Esophagus (tissue), 2 donors: ENCODE results near the gene OR2F1. TPM values are rescaled to one million over a fixed set of nuclear protein-coding genes. Genes with fewer than 3 reads are reported as not detected.
"Not testable (repeated sequence)": the region's sequence is repeated elsewhere in the genome, so short reads cannot be mapped to it uniquely, and the experiment has no call there.

Source experiments
- H3K27ac ChIP-seq, 2 donors: one replicate each; pipeline ENCODE4 v1.5.1; 2013; ENCODE audit warnings: low read depth in 2 of 2, mild to moderate bottlenecking in 2 of 2, inconsistent platforms in 1 of 2, low read length in 1 of 2, moderate library complexity in 1 of 2
- H3K27me3 ChIP-seq, 2 donors: one replicate each; pipeline ENCODE4 v1.6.1; 2013; ENCODE audit warnings: low read length in 2 of 2, control low read depth in 1 of 2, mild to moderate bottlenecking in 1 of 2; ENCODE audit not compliant: insufficient read depth in 2 of 2, control insufficient read depth in 1 of 2
- H3K36me3 ChIP-seq, 2 donors: one replicate each; pipeline ENCODE4 v1.6.1; 2013; ENCODE audit warnings: low read length in 1 of 2; ENCODE audit not compliant: control insufficient read depth in 2 of 2, insufficient read depth in 2 of 2
- H3K4me1 ChIP-seq, 2 donors: one replicate each; pipeline ENCODE4 v1.6.1; 2013; ENCODE audit warnings: low read length in 1 of 2; ENCODE audit not compliant: control insufficient read depth in 2 of 2, insufficient read depth in 2 of 2
- H3K4me3 ChIP-seq, 2 donors: one replicate each; pipeline ENCODE4 v1.5.1; 2013; ENCODE audit warnings: low read length in 2 of 2, mild to moderate bottlenecking in 2 of 2, low read depth in 1 of 2, moderate library complexity in 1 of 2
- H3K9me3 ChIP-seq, 2 donors: one replicate each; pipeline ENCODE4 v1.6.1; 2013; ENCODE audit warnings: mild to moderate bottlenecking in 2 of 2, low read depth in 1 of 2, low read length in 1 of 2, moderate library complexity in 1 of 2; ENCODE audit not compliant: control insufficient read depth in 2 of 2, insufficient read depth in 1 of 2
- WGBS, 2 donors: extraction: QIAGEN DNeasy Blood & Tissue Kit; methylation state at CpG; one replicate each; pipeline ENCODE4 v1.1.7; 2013; 5-methylcytosine and 5-hydroxymethylcytosine counted together
- polyA plus RNA-seq, 2 donors: library from polyadenylated mRNA; stranded (reverse); fragments of 200-250 nt; gene quantifications; one replicate each; pipeline ENCODE4 v1.2.3, GENCODE V29; 2013
- donor health status: healthy with polysubstance abuse.
- donor health status: Bipolar disorder and iron deficiency.

Gene OR2F1
- polyA plus RNA-seq, 2 donors: not detected

- Histone ChIP-seq H3K27me3 (no peaks in the 10 kb centered on the region), H3K27ac (no peak within 1 kb of the TSS), H3K36me3 (no peaks in the 10 kb centered on the region), H3K4me1 (no peaks in the 10 kb centered on the region), H3K4me3 (no peak within 1 kb of the TSS), H3K9me3 (no peaks in the 10 kb centered on the region)
- WGBS, 2 donors: 76 to 83% methylated on average over 4 of the region's 4 CpGs
Observed at GRCh38 chr7:144000020-144000419, 45.4 kb downstream of the OR2F1 start, which contains the start of gene OR6B1. TSS of gene OR6B1 (plus strand) at chr7:144000320. CDS start at chr7:144003997, 3,677 bp downstream.

GRCh38 chr7:144001543-144001942 is 46.9 kb downstream of the OR2F1 start:
- Histone ChIP-seq H3K27me3 (no peaks in the 10 kb centered on the region), H3K36me3 (no peaks in the 10 kb centered on the region), H3K4me1 (no peaks in the 10 kb centered on the region), H3K27ac (no peak overlapping the region), H3K4me3 (no peak overlapping the region), H3K9me3 (no peaks in the 10 kb centered on the region)
- WGBS, 2 donors: 64 to 74% methylated on average over 3 of the region's 3 CpGs

DNA sequence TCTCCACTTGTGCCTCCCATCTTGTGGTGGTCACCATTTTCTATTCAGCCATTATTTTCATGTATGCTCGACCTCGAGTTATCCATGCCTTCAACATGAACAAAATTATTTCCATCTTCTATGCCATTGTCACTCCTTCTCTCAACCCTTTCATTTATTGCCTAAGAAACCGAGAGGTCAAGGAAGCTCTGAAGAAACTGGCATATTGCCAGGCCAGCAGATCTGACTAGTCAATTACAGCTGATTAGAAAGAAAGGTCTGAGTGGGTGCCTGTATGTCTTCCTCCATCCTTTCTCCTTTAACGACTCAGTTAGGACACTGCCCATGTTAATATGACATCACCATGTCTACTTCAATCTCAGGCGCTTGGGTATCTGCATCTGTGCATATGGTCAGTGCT is 50.1 kb downstream of the OR2F1 start:
- peaks cover 0 to 4% of the 10 kb centered on the region in 2 donors for H3K9me3 ChIP-seq
- H3K27me3 ChIP-seq: no peaks in the 10 kb centered on the region
- no peaks in the 10 kb centered on the region for H3K36me3 ChIP-seq
- H3K27ac ChIP-seq: no peak overlapping the region
- no peak overlapping the region for H3K4me3 ChIP-seq
- H3K4me1 ChIP-seq: no peaks in the 10 kb centered on the region
- 76 to 77% methylated on average over 5 of the region's 5 CpGs for WGBS, 2 donors

GRCh38 chr7:144006029-144006691 is 51.5 kb downstream of the OR2F1 start:
- H3K27me3 ChIP-seq: no peaks in the 10 kb centered on the region
- peaks cover 0 to 5% of the 10 kb centered on the region in 2 donors for H3K9me3 ChIP-seq
- 25 to 41% methylated on average over 1 of the region's 1 CpG for WGBS, 2 donors

GRCh38 chr7:144006692-144007042 is 52.0 kb downstream of the OR2F1 start:
- H3K9me3 ChIP-seq: peaks cover 0 to 5% of the 10 kb centered on the region in 2 donors
- no peak overlapping the region for H3K4me3 ChIP-seq
- no peaks in the 10 kb centered on the region for H3K36me3 ChIP-seq
- WGBS, 2 donors: 94 to 100% methylated on average over 1 of the region's 1 CpG
- H3K4me1 ChIP-seq: no peaks in the 10 kb centered on the region
- H3K27ac ChIP-seq: no peak overlapping the region
- H3K27me3 ChIP-seq: no peaks in the 10 kb centered on the region

More at GRCh38 chr7:144006029-144006691, 51.5 kb downstream of the OR2F1 start:
- H3K4me3 ChIP-seq: no peak overlapping the region
- H3K27ac ChIP-seq: no peak overlapping the region
- no peaks in the 10 kb centered on the region for H3K36me3 ChIP-seq
- H3K4me1 ChIP-seq: no peaks in the 10 kb centered on the region

DNA sequence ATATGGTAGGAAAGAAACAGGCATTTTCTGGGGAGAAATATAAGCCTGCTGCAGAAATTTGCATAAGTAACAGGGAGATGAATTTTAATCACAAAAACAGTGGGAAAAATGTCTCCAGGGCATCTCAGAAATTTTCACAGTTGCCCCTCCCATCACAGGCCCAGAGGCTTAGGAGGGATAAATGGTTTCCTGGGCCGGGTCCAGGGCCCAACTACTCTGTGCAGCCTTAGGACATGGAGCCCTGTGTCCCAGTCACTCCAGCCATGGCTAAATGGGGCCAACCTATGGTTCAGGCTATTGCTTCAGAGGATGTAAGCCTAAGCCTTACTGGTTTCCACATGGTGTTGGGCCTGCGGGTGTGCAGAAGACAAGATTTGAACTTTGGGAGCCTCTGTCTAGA is 54.7 kb downstream of the OR2F1 start:
- Histone ChIP-seq H3K27me3 (no peaks in the 10 kb centered on the region), H3K4me3 (no peak overlapping the region), H3K9me3 (peaks cover 0 to 5% of the 10 kb centered on the region in 2 donors), H3K4me1 (no peaks in the 10 kb centered on the region), H3K27ac (no peak overlapping the region), H3K36me3 (no peaks in the 10 kb centered on the region)
- 63 to 73% methylated on average over 2 of the region's 2 CpGs for WGBS, 2 donors

- H3K36me3 ChIP-seq, H3K4me1 ChIP-seq, H3K4me3 ChIP-seq, H3K9me3 ChIP-seq, H3K27ac ChIP-seq, H3K27me3 ChIP-seq: not testable (repeated sequence)
Observed at GRCh38 chr7:144010061-144010460, 55.4 kb downstream of the OR2F1 start.

GRCh38 chr7:144010821-144011220 is 56.2 kb downstream of the OR2F1 start:
- not testable (repeated sequence) for H3K4me1 ChIP-seq, H3K27ac ChIP-seq, H3K36me3 ChIP-seq, H3K27me3 ChIP-seq, H3K4me3 ChIP-seq, H3K9me3 ChIP-seq
- WGBS, 2 donors: 79% methylated on average over 1 of the region's 1 CpG

- Histone ChIP-seq H3K27ac (no peak overlapping the region), H3K9me3 (peaks cover 0 to 5% of the 10 kb centered on the region in 2 donors), H3K4me1 (no peaks in the 10 kb centered on the region), H3K27me3 (no peaks in the 10 kb centered on the region), H3K36me3 (no peaks in the 10 kb centered on the region), H3K4me3 (no peak overlapping the region)
- 72 to 76% methylated on average over 5 of the region's 5 CpGs for WGBS, 2 donors
Observed at GRCh38 chr7:144011458-144012230, 57.0 kb downstream of the OR2F1 start.
